ENCODE results near the gene CYS1. TPM values are rescaled to one million over a fixed set of nuclear protein-coding genes. Genes with fewer than 3 reads are reported as not detected.
"Not testable (repeated sequence)": the region's sequence is repeated elsewhere in the genome, so short reads cannot be mapped to it uniquely, and the experiment has no call there.

Gene CYS1
- total RNA-seq, 1 donor from 2014 or later: 1.3 TPM

- DNase-seq: no peak
These were observed 50.4 kb downstream of the CYS1 start for GRCh38 chr2:10029875-10030223.

DNA sequence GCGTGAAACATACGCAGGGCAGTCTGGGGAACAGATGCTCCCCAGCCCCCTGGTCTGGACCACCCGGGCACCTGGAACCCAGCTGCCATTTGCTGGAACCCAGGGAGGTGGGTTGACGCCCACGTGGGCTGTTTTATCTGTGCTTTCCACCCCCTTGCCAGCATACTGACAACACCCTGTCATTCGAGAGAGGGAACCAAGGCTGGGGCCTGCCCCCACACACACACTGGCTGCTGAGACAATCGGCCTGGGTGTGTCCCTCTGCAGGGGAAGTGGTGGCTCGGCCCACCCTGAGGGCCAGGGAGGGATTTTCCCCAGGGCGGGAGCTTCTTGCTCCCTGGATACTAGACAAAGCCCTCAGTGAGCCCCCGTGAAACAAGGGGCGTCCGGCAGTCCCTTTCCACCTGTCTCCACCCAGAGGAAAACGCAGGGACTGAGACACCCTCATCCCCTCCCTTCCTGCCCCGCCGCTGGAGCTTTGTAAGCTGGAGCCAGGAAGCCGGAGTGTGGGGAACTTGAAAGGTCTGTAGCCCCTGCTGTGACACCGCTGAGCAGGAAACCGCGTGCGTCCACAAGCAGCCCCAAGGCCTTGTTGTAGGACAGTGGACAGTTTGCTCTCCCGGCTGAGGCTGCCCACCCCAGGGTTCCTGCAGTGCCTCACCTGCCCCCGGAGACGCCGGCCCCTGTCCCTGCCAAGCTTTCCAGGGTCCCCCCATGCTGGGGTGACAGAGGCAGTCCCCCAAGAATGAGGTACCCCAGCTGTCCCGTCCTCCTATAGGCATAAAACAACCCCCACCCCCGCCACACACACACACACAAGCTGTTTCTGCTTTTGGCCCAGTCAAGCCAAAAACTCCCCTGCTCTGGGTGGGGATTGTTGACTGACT, 51.0 kb downstream of the CYS1 start:
- peak; percentile 38 for DNase-seq

- no peak for DNase-seq
These were observed 51.7 kb downstream of the CYS1 start for GRCh38 chr2:10028407-10028987.

GRCh38 chr2:10027660-10028330, 52.4 kb downstream of the CYS1 start:
- DNase-seq: no peak

DNA sequence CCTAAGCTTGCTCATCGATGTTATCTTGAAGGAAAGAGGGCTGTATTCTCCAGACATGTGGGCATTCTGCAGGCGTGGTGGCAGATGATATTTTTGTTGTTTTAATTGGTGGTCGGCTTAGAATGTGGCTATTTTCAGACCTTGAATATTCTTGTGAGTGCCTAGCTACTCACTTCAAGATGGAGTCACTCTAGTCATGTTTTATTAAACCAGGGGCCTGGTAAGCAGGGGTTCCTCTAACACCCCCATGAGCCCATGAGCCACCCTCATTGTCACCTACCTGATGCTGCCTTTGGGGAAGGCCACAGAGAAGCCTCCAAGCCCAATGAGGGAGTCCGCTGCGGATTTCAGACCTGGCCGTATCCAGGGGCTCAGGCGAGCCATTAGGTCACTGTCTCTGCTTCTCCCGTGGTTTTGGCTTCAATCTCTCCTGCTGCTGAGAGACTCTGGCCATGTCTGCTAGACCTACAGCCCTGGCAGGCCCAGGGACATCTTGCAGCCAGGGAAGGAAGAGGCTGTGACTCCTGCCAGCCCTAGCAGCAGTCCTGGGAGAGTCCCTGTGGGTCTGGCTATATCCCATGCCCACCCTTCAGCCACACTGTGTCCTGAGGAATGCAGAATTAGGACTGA, 53.2 kb downstream of the CYS1 start:
- DNase-seq: no peak

- no peak for DNase-seq
These were observed 57.1 kb downstream of the CYS1 start for GRCh38 chr2:10022966-10023662.

DNA sequence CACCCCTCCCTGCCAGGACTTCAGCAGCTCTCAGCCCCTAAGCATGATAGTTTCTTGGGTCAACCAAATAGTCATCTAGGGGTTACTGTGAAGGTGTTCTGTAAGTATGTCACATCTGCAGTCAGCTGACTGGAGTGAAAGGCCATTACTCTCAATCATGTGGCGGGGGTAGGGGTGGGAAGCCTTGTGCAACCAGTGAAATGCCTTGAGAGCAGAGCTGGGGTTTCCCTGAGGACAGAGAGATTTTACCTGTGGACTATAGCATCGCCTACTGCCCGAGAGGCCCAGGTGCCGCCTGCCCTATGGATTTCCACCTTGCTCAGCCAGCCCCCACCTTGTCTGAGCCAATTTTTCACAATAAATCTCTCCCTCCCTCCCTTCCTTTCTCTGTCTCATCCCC, 57.8 kb downstream of the CYS1 start:
- no peak for DNase-seq

DNA sequence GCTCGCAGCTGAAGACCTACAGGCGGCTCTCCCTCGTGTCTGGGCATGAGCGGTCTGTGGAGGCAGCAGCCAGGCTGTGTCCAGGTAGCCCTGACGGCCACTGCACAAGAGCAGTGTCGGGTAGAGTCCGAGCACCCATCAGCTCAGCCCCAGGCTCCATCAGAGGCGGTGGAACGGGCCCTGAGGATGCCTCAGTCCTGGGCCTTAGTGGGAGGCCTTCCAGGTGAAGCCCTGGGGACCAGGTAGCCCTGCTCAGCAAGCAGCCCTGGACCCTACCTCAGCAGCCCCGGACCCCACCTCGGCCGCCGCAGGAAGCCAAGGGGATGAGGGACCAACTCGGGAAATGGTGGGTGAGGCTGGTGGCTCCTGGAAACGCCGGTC, 58.2 kb downstream of the CYS1 start:
- no peak for DNase-seq

DNA sequence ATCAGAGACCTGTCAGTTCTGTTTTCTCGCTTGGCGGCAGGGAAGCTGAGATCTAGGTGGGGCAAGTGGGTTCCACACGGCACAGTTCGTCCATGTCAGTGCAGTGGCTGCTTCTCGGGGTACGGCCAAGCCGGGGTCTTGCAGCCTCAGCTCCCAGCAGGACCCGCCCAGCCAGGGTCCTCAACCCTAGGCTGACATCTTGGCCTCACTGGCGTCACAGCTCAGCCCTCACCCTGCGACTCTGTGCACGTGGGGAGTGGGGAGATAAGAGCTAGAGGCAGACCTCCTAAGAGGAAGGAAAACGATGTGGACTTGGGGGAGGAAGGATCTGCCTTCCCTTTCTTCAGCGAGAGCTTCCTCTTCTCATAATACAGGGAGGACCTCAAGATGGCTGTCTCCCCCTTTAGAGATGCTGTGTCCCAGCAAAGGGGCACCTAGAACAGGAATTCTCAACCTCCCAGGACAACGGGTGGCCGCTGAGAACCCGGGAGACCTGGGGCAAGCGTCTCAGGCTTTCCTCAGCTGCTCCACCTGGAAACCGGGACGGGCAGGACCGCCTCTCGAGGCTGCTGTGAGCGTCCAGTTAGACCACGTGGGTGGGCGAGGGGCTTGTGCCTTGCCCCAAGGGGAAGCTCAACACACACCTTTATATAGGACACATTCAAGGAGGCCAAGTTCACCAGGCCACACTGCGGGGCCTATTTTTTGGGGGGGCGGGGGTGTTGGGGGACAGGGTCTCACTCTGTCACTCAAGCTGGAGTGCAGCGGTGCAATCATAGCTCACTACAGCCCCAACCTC, 60.4 kb downstream of the CYS1 start:
- DNase-seq: no peak

DNA sequence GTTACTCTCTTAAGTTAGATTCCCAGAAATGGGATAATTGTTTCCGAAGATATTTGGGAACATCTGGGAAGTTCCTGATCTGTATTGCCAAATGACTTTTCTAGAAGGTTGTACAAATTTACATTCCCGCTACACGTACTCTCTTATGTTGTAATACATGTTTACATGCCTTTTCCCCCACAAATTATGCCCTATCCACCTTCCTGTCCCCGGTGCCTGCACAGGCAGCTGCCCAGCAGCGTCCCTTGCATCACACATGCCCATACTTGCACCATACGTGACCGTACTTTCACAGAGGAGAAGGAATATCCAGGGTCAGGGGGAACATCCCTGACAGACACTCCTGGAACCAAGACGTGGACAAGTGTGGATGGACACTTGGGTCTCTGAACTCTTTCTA, 61.0 kb downstream of the CYS1 start:
- no peak for DNase-seq

GRCh38 chr2:10017313-10017941, 62.8 kb downstream of the CYS1 start:
- DNase-seq: no peak

DNA sequence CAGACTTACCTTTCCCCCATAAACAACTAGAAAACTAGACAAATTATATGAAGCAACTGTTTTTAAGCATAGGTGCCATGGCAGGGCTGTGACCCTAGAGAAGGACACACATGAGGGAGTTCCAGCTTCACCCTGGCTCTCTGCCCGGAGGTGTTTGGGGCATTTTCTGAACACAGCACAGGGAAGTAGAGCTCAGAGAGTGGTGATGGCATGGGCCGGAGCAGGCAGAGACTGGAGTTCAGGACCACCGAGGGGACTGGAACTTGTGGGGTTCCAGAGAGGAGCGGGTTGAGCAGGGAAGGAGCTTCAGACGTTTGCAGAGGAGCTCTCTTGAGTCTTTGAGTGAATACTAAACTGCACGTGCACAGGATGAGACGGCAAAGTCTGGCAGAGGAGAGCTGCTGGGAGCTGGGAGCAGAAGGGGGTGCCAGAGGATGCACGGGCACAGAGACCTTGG, 63.4 kb downstream of the CYS1 start:
- DNase-seq: no peak

GRCh38 chr2:10016001-10016801, 64.0 kb downstream of the CYS1 start:
- DNase-seq: no peak

DNA sequence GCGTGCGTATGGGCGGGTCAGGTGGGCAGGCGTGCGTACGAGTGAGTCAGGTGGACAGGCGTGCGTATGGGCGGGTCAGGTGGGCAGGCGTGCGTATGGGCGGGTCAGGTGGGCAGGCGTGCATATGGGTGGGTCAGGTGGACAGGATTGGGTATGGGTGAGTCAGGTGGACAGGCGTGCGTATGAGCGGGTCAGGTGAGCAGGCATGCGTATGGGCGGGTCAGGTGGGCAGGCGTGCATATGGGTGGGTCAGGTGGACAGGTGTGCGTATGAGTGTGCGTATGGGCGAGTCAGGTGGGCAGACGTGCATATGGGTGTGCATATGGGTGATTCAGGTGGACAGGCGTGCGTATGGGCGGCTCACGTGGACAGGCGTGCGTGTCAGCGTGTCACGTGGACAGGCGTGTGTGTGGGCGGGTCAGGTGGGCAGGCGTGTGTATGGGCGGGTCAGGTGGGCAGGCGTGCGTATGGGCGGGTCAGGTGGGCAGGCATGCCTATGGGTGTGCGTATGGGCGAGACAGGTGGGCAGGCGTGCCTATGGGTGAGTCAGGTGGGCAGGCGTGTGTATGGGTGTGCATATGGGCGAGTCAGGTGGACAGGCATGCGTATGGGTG, 64.7 kb downstream of the CYS1 start:
- not testable (repeated sequence) for DNase-seq

DNA sequence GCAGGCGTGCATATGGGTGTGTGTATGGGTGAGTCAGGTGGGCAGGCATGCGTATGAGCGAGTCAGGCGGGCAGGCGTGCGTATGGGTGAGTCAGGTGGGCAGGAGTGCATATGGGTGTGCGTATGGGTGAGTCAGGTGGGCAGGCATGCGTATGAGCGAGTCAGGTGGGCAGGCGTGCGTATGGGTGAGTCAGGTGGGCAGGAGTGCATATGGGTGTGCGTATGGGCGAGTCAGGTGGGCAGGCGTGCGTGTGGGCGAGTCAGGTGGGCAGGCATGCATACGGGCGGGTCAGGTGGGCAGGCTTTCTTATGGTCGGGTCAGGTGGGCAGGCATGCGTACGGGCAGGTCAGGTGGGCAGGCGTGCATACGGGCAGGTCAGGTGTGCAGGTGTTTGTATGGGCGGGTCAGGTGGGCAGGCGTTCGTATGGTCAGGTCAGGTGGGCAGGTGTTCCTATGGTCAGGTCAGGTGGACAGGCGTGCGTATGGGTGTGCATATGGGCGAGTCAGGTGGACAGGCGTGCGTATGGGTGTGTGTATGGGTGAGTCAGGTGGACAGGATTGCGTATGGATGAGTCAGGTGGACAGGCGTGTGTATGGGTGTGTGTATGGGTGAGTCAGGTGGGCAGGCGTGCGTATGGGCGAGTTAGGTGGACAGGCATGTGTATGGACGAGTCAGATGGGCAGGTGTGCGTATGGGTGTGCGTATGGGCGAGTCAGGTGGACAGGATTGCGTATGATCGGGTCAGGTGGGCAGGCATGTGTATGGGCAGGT, 65.6 kb downstream of the CYS1 start:
- DNase-seq: no peak

- not testable (repeated sequence) for DNase-seq
These were observed 66.4 kb downstream of the CYS1 start for GRCh38 chr2:10013651-10014417.

- no peak for DNase-seq
These were observed 67.2 kb downstream of the CYS1 start for GRCh38 chr2:10012963-10013461.
